GM12865 (cell line): ENCODE results near the gene MEMO1.
"Not testable (repeated sequence)": the region's sequence is repeated elsewhere in the genome, so short reads cannot be mapped to it uniquely, and the experiment has no call there.

Experiments used
- DNase-seq: peaks from one replicate; pipeline ENCODE4 v3.0.0; 2010; ENCODE audit warnings: low read depth
- H3K4me3 ChIP-seq: 2 replicates; pipeline ENCODE4 v1.5.1; 2011; ENCODE audit warnings: mild to moderate bottlenecking, low read depth, low read length, control low read depth
- TF ChIP-seq, protein P1 (sequence below): IDR thresholded peaks from 2 replicates; pipeline ENCODE4 v1.5.1; 2011; ENCODE audit warnings: low read length, control low read depth, low read depth, inconsistent platforms; ENCODE audit not compliant: insufficient read depth; ENCODE audit errors: missing control alignments

The MEMO1 gene

DNA sequence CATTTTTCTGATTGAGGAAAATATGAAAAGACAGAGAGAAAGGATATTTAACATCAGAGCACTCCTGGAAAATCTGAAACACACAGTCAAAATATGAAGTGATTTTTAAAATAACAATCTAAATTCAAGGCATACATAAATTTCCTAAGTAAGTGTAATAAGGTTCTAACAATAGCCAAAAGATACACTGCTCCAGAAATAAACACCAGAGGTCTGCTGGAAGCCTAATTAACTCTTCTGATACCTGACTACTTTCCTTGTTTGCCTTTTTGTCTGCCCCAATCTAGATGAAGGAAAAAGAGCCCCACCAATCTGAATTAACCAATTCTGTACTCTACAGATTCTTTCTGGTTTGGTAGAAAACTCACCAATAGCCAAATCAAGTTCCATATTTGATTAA, 87.1 kb downstream of the MEMO1 start:
- DNase-seq = no peak
- TF ChIP-seq, protein P1, sequence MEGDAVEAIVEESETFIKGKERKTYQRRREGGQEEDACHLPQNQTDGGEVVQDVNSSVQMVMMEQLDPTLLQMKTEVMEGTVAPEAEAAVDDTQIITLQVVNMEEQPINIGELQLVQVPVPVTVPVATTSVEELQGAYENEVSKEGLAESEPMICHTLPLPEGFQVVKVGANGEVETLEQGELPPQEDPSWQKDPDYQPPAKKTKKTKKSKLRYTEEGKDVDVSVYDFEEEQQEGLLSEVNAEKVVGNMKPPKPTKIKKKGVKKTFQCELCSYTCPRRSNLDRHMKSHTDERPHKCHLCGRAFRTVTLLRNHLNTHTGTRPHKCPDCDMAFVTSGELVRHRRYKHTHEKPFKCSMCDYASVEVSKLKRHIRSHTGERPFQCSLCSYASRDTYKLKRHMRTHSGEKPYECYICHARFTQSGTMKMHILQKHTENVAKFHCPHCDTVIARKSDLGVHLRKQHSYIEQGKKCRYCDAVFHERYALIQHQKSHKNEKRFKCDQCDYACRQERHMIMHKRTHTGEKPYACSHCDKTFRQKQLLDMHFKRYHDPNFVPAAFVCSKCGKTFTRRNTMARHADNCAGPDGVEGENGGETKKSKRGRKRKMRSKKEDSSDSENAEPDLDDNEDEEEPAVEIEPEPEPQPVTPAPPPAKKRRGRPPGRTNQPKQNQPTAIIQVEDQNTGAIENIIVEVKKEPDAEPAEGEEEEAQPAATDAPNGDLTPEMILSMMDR = no peak
- no peak overlapping the region for H3K4me3 ChIP-seq

DNA sequence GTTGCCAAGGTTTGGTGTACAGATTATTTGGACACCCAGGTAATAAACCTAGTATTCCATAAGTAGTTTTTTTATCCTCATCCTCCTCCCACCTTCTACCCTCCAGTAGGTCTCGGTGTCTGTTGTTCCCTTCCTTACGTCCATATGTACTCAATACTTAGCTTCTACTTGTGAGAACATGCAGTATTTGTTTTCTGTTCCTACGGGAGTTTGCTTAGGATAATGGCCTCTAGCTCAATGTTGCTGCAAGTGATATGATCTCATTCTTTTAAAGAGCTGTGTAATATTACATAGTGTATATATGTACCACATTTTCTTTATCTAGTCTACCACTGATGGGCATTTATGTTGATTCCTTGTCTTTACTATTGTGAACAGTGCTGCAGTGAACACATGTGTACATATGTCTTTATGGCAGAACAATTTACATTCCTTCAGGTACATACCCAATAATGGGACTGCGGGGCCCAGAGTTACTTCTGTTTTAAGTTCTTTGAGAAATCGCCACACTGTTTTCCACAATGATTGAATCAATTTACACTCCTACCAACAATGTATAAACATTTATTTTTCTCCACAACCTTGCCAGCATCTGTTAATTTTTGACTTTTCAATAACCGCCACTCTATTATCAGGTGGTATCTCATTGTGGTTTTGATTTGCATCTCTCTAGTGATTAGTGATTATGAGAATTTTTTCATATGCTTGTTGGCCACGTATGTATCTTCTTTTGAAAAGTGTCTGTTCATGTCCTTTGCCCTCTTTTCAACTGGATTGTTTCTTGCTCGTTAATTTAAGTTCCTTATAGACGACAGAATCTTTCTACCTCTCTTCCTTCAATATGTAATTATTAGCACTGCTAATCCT, 88.0 kb downstream of the MEMO1 start:
- no peak for DNase-seq
- TF ChIP-seq, protein P1 = no peak
- H3K4me3 ChIP-seq = no peak overlapping the region

DNA sequence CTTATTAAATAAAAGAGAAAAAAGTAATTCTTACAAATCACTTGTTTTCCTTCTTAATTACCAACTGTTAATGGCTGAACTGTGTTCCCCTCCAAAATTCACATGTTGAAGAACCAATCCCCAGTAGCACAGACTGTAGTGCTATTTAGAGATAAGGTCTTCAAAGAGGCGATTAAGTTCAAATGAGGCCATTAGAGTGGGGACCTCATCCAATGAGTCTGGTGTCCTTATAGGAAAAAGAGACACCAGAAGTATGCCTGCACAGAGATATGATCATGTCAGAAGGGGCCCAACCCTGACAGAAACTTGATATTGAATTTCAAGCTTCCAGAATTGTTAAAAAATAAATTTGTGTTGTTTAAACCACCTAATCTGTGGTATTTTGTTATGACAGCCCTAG, 89.8 kb downstream of the MEMO1 start:
- TF ChIP-seq, protein P1 = no peak
- no peak overlapping the region for H3K4me3 ChIP-seq
- no peak for DNase-seq

GRCh38 chr2:31919499-31919898, 91.3 kb downstream of the MEMO1 start:
- DNase-seq = no peak
- TF ChIP-seq, protein P1 = no peak
- H3K4me3 ChIP-seq = no peak overlapping the region

GRCh38 chr2:31909661-31910060, 101.1 kb downstream of the MEMO1 start:
- DNase-seq = no peak
- TF ChIP-seq, protein P1 = no peak
- no peak overlapping the region for H3K4me3 ChIP-seq

DNA sequence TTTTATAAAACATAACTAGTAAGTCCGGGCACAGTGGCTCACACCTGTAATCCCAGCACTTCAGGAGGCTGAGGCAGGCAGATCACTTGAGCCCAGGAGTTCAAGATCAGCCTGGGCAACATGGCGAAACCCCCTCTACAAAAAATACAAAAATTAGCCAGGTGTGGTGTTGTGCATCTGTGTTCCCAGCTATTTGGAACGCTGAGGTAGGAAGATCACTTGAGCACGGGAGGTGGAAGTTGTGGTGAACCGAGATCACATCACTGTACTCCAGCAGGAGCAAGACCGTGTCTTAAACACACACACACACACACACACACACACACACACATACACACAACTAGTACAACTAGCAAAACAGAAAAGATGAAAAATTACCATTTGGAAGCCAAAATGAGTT, 103.3 kb downstream of the MEMO1 start:
- DNase-seq, H3K4me3 ChIP-seq: not testable (repeated sequence)

GRCh38 chr2:31903109-31903780, 107.6 kb downstream of the MEMO1 start:
- DNase-seq = no peak
- TF ChIP-seq, protein P1 = no peak
- H3K4me3 ChIP-seq = no peak overlapping the region
